Measurements from ENCODE around the gene DOCK1. TPM values are rescaled to one million over a fixed set of nuclear protein-coding genes. Genes with fewer than 3 reads are reported as not detected.

Gene DOCK1
- total RNA-seq, 4 donors from 2014 or later, result 31.3 to 82.3 (median 44.1) TPM

GRCh38 chr10:127458829-127459228 is 553.6 kb downstream of the DOCK1 start:
- DNase-seq (ENCODE audit: low spot score), result no peak
- no peak for TF ChIP-seq CTCF (IDR thresholded peaks at IDR 0.05)
- no peak for ATAC-seq (ENCODE audit: low FRiP score)

GRCh38 chr10:127459918-127460317 is 554.7 kb downstream of the DOCK1 start:
- ATAC-seq (ENCODE audit: low FRiP score) (no peak), DNase-seq (ENCODE audit: low spot score) (no peak)
- TF ChIP-seq CTCF (IDR thresholded peaks at IDR 0.05), result no peak

- no peak for ATAC-seq (ENCODE audit: low FRiP score)
- no peak for TF ChIP-seq CTCF (IDR thresholded peaks at IDR 0.05)
Measured at GRCh38 chr10:127462643-127463295, 557.5 kb downstream of the DOCK1 start.

GRCh38 chr10:127463548-127463947 is 558.3 kb downstream of the DOCK1 start:
- no peak for DNase-seq (ENCODE audit: low spot score)
- no peak for TF ChIP-seq CTCF (IDR thresholded peaks at IDR 0.05)
- ATAC-seq (ENCODE audit: low FRiP score), result no peak

More at GRCh38 chr10:127462643-127463295, 557.5 kb downstream of the DOCK1 start:
- DNase-seq (ENCODE audit: low spot score), result no peak

- ATAC-seq (ENCODE audit: low FRiP score) (no peak), DNase-seq (ENCODE audit: low spot score) (no peak)
- TF ChIP-seq CTCF (IDR thresholded peaks at IDR 0.05), result no peak
Measured at GRCh38 chr10:127464561-127464960, 559.3 kb downstream of the DOCK1 start.

GRCh38 chr10:127467811-127468210 is 562.6 kb downstream of the DOCK1 start:
- DNase-seq (ENCODE audit: low spot score) (no peak), ATAC-seq (ENCODE audit: low FRiP score) (no peak)
- TF ChIP-seq CTCF (IDR thresholded peaks at IDR 0.05), result no peak

GRCh38 chr10:127468632-127469031 is 563.4 kb downstream of the DOCK1 start:
- ATAC-seq (ENCODE audit: low FRiP score), result no peak
- TF ChIP-seq CTCF (IDR thresholded peaks at IDR 0.05), result no peak
- no peak for DNase-seq (ENCODE audit: low spot score)

All from omental fat pad (tissue), 4 donors.